MG63 (cell line): ENCODE results near the gene RRN3. TPM values are rescaled to one million over a fixed set of nuclear protein-coding genes. Genes with fewer than 3 reads are reported as not detected.
"Not testable (repeated sequence)": the region's sequence is repeated elsewhere in the genome, so short reads cannot be mapped to it uniquely, and the experiment has no call there.

ENCODE experiments used
- DNase-seq: peaks from one replicate; pipeline ENCODE4 v3.0.0-alpha.2; 2020
- H3K27me3 ChIP-seq: fragments of 250-450 bp; sonication (Bioruptor Pico); 2 replicates; pipeline ENCODE4 v1.5.1; 2020; ENCODE audit warnings: mild to moderate bottlenecking, moderate library complexity
- H3K36me3 ChIP-seq: fragments of 250-450 bp; sonication (Bioruptor Pico); 2 replicates; pipeline ENCODE4 v1.5.1; 2020; ENCODE audit warnings: mild to moderate bottlenecking, moderate library complexity
- H3K4me3 ChIP-seq: fragments of 250-450 bp; sonication (Bioruptor Pico); 2 replicates; pipeline ENCODE4 v1.5.1; 2020; ENCODE audit warnings: mild to moderate bottlenecking, moderate library complexity
- H3K9me3 ChIP-seq: fragments of 250-450 bp; sonication (Bioruptor Pico); 2 replicates; pipeline ENCODE4 v1.5.1; 2020; ENCODE audit warnings: mild to moderate bottlenecking, moderate library complexity
- total RNA-seq: library from RNA; depleted of rRNA; stranded (reverse); fragments of >200 nt; shearing (Covaris generic); gene quantifications from 2 replicates; pipeline ENCODE4 v1.2.3, GENCODE V29; 2014; ENCODE audit warnings: low replicate concordance

RRN3 gene
- total RNA-seq, 1 experiment from 2014 or later: 47.8 TPM

DNA sequence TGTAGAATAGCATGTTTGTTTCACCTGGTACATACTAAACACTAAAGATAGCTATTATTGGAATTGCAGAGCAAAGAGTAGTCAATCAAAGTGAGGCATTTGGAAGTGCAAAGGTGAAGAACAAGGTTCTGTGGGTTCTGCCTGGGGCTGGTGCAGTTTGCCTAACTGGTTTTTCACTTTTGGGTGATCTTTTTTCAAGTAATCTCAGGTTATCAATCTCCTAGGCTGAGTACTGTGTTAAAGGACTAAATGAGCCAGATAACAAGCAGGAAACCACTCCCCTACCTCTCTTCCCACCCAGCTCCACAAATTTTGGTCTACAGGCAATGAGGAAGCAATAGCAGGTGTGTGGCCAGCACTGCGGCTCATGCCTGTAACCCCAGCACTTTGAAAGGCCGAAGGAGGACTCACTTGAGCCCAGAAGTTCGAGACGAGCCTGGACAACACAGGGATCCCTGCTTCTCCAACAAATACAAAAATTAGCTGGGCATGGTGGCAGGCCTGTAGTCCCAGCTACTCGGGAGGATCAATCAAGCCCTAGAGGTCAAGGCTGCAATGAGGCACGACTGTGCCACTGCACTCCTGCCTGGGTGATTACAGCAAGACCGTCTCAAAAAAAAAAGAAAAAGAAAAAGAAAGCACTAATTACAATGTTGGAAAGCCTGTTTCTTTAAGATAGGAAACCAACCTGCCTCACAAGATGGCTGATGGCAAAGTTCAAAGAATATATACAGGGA is 36.2 kb downstream of the RRN3 start:
- Histone ChIP-seq H3K36me3 (peaks cover 40% of the 10 kb centered on the region), H3K9me3 (no peaks in the 10 kb centered on the region), H3K27me3 (no peaks in the 10 kb centered on the region), H3K4me3 (no peak overlapping the region)
- no peak for DNase-seq

DNA sequence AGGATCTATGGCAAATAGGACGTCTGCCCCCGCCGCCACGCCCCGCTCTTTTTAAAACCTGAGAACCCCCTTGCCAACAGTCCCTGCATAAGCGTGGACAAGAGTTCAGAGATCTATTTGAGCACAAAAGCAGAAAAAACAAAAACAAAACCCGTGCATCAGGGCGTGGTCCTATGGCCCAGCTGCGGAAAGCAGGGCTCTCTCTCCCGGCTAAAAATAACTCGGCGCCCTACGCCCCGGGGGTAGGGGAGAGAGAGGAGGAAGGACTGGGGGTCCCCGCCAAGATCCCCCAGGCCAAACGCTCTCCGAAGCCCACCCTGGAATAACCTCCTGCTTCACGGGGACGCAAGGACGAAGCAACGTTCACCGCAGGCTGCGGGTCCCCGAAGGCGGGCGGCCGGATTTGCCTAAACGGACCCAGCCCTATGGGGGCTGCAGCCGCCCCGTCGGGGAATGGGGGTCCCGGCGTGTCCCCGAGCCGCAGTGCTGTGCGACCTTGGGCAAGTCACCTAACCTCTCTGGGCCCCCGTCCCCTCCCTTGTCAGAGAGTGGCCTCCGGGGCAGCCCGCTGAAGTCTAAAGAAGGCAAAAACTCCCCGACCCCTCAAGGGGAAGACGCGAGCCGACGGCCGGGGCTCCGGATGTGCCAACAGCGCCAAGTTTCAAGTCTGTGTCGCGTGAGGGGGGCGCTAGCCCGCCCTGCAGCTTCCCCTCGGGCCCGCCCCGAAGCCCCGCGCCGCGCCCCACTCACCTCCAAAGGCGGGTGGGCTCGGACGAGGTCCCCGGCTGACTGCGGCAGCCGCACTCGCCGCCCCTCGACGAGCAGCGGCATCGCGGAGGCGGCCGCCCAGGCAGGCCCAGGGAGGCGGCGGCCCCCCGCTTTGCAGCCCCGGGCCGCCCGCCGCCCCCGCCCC is 38.7 kb downstream of the RRN3 start:
- Histone ChIP-seq H3K36me3 (peaks cover 20% of the 10 kb centered on the region), H3K27me3 (no peaks in the 10 kb centered on the region), H3K4me3 (peak overlapping the region; percentile 96), H3K9me3 (no peaks in the 10 kb centered on the region)
- DNase-seq: peak; percentile 17

DNA sequence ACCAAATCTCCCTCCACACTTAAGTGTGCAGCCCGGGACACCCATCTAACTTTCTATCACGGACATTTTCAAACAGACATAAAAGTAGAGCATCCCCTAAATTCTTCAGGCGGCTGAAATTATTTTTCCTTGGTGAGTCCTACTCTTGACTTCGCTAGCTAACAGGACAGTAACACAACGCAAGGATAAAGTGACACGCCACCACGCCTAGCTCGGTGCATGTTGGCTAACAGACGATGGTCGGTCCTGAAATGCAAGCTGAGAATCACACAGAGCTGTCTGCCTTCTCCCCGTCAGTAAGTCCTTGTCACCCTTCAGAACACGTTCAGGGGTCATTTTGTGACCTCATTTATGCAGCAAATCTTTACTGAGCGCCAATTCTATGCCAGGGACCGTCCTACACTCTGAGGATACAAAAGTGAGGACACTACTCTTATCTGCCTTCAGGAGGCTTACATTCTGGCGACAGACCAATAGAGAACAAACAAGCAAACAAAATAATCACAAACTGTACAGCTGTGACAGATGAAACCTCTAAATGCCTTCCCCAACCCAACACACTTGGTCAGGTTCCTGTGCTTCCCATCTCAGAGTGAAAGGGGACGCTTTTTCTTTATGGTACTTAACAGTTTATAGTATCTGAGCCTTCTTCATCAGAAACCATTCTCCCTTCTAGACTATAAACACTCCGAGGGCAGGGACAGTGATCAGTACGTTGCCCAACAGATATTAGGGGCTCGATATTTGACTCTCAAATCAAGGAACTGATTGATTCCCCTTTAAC is 39.5 kb downstream of the RRN3 start:
- Histone ChIP-seq H3K9me3 (no peaks in the 10 kb centered on the region), H3K27me3 (no peaks in the 10 kb centered on the region), H3K36me3 (peaks cover 12% of the 10 kb centered on the region), H3K4me3 (peak overlapping the region; percentile 96)
- no peak for DNase-seq

DNA sequence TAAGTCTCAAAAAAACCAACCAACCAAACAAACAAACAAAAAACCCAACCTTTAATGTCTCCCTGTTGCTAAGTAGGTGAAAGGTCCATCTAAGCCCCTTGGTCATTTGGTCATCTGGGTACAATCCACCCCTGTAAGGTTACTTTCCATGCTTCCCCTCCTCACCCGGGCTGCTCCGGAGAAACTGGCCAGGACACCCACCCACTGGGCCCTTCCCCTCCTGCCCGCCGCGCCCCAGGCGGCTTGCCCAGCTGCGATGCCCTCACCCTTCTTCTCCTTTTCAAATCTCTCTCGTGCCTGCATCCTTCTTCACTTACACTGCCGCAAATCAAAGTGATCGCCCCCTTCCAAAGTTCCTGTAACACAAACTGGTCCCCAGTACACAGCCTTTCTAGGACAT is 40.2 kb downstream of the RRN3 start:
- no peaks in the 10 kb centered on the region for H3K9me3 ChIP-seq
- peaks cover 5% of the 10 kb centered on the region for H3K36me3 ChIP-seq
- H3K4me3 ChIP-seq: no peak overlapping the region
- no peaks in the 10 kb centered on the region for H3K27me3 ChIP-seq
- no peak for DNase-seq

DNA sequence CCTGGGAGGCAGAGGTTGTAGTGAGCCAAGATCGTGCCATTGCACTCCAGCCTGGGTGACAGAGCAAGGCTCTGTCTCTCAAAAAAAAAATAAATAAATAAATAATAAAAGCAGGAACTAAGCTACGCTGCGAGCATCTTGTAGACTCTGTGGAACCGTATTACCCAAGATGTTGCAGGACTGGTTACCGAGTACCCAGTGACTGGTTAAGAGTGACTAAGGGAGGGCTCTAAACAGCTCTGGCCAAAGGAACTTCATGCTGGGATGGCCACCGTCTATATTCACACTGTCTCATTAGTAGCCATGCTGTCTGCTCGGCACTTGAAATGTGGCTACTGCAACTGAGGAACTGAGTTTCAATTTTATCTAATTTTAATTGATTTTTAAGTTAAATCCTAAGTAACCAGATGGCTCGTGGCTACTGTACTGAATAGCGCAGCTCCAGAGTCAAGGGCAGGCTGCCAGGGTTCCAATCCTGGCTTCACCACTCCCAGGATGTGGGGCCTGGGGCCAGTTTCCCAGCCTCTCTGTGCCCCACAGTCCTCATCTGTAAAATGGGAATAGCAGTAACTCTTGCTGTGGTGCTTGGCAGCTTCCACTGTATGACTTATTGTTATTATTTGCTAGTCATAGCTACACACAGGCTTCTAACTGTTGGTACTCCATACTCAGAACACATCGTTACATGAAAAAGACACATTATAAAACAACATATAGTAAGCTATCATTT is 41.2 kb downstream of the RRN3 start:
- Histone ChIP-seq H3K27me3 (no peaks in the 10 kb centered on the region), H3K4me3 (no peak overlapping the region)
- DNase-seq: no peak

DNA sequence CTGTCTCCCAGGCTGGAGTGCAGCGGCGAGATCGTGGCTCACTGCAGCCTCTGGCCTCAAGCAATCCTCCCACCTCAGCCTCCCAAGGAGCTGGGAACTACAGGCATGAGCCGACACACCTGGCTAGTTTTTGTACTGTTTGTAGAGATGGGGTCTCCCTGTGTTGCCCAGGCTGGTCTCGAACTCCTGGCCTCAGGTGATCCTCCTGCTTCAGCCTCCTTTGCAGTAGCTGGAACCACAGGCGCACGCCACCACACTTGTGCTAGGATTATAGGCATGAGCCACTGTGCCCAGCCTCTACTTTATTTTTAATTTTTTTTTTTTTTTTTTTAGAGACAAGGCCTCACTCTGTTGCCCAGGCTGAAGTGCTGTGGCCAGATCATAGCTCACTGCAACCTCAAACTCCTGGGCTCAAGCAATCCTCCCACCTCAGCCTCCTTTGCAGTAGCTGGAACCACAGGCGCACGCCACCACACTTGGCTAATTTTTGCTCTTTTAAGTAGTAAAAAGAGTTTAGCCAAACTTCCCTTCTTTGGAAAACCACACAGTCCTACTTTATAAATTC is 42.6 kb downstream of the RRN3 start:
- Histone ChIP-seq H3K27me3 (no peaks in the 10 kb centered on the region), H3K9me3 (no peaks in the 10 kb centered on the region), H3K4me3 (no peak overlapping the region), H3K36me3 (peaks cover 6% of the 10 kb centered on the region)
- DNase-seq: no peak

More for the DNA sequence above, 41.2 kb downstream of the RRN3 start:
- no peaks in the 10 kb centered on the region for H3K9me3 ChIP-seq
- peaks cover 3% of the 10 kb centered on the region; the same call in 1 of the 2 replicates for H3K36me3 ChIP-seq

DNA sequence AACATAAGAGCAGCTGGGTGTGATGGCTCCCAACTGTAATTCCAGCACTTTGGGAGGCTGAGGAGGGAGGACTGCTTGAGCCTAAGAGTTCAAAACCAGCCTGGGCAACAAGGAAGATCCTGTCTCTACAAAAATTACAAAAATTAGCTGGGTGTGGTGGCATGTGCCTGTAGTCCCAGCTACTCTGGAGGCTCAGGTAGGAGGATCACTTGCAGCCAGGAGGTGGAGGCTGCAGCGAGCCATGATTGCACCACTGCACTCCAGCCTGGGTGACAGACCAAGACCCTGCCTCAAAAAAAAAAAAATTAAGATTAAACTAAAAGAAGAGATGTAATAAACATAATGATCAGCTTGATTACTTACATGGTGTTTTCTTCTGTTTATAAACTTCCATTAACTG is 43.6 kb downstream of the RRN3 start:
- H3K9me3 ChIP-seq, H3K4me3 ChIP-seq, H3K27me3 ChIP-seq, DNase-seq: not testable (repeated sequence)
- H3K36me3 ChIP-seq: peaks cover 12% of the 10 kb centered on the region

DNA sequence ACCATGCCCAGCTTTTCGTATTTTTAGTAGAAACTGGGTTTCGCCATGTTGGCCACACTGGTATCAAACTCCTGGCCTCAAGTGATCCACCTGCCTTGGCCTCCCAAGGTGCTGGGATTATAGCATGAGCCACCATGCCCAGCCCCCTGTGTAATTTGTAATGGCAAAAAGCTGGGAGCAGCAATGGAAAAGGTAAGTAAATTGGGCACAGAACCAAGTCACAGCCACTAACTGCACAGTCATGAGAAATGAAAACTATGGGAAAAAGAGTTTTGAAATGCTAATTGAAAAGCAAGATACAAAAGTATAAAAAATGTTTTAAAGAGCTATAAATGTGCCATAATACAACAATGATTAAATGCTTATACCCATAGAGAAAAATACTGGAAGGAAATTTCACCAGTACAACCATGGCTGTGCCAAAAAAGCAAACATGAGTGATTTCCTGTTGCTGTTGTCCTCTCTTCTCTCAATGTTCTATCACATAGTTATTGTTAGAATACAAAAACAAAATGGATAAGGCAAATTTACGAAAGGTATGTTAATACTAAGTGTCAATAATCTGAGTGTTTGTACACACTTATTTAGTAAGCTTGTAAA is 44.4 kb downstream of the RRN3 start:
- Histone ChIP-seq H3K27me3 (no peaks in the 10 kb centered on the region), H3K36me3 (peaks cover 11% of the 10 kb centered on the region), H3K4me3 (no peak overlapping the region), H3K9me3 (no peaks in the 10 kb centered on the region)
- no peak for DNase-seq

DNA sequence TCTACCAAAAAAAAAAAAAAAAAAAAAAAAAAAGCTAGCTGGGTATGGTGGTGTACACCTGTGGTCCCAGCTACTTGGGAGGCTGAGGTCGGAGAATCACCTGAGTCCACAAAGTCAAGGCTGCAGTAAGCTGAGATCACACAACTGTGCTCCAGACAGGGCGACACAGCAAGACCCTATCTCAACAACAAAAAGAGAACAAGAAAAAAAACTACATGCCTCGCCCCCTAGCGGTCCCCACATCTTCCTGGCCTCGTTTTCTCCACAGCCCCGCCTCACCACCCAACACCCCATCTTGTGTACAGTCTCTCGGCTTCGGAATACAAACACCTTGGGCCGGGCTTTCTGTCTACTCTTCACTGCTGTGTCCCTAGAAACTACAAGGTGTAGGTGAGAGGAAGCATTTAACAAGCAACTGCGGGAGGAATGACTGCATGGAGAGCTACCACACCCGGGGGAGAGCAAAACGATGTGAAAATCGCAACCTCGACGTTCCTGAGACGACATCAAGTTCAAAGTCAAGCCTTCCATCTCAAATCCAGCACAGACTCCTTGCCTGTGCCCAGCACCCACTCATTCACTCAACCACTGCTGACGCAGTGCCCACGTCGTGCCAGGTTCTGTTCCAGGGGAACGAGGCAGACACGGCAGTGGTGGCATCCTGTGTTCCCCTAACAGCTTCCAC is 47.2 kb downstream of the RRN3 start:
- DNase-seq: no peak
- no peaks in the 10 kb centered on the region for H3K27me3 ChIP-seq
- no peak overlapping the region for H3K4me3 ChIP-seq
- no peaks in the 10 kb centered on the region for H3K9me3 ChIP-seq
- H3K36me3 ChIP-seq: peaks cover 28% of the 10 kb centered on the region

DNA sequence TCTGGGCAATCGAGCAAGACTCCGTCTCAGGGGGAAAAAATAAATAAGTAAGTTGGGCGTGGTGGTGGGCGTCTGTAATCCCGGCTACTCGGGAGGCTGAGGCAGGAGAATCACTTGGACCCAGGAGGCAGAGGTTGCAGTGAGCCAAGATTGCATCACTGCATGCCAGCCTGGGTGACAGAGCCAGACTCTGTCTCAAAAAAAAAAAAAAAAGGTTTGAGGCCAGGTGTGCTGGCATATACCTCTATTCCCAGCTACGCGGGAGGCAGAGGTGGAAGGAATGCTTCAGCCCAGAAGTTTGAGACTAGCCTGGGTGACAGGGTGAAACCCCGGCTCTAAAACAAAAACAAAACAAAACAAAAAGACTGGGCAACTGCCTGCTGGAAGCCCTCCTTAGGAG is 48.8 kb downstream of the RRN3 start:
- not testable (repeated sequence) for DNase-seq, H3K4me3 ChIP-seq, H3K9me3 ChIP-seq, H3K27me3 ChIP-seq
- peaks cover 42% of the 10 kb centered on the region for H3K36me3 ChIP-seq

DNA sequence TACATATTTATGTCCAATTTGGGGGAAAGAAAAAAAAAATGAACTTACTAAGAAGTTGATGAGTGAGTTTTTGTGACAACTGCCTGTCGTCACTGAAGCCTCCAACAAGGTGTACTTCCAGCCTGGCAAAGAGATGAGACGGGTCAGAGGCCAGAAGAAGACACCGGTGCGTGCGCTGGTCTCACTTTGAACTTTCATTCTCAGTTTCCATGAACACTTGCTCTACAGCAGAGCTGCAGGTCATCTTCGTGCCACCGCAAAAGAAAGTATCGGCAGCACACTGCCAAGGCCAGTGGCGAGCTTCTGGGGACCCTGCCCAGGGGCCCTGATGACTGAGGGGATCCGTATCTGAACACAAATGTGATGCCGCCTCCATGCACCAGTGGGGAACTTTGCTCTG is 49.8 kb downstream of the RRN3 start:
- H3K27me3 ChIP-seq: no peaks in the 10 kb centered on the region
- no peaks in the 10 kb centered on the region for H3K9me3 ChIP-seq
- DNase-seq: no peak
- peaks cover 48% of the 10 kb centered on the region for H3K36me3 ChIP-seq
- H3K4me3 ChIP-seq: no peak overlapping the region

DNA sequence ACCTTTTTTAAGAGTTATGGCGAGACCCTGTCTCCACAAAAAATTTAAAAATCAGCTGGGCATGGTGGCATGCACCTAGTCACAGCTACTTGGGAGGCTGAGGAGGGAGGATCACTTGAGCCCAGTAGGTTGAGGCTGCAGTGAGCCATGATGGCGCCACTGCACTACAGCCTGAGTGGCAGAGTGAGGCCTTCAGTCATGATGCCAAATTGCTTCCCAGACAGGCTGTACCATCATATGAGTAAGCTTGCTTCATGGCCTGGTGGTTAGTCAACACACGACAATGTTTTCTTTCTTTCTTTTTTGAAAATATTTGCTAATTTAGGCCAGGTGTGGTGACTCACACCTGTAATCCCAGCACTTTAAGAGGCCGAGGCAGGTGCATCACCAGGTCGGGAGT is 50.7 kb downstream of the RRN3 start:
- DNase-seq: no peak
- Histone ChIP-seq H3K9me3 (no peaks in the 10 kb centered on the region), H3K4me3 (no peak overlapping the region), H3K27me3 (no peaks in the 10 kb centered on the region), H3K36me3 (peaks cover 56% of the 10 kb centered on the region)

DNA sequence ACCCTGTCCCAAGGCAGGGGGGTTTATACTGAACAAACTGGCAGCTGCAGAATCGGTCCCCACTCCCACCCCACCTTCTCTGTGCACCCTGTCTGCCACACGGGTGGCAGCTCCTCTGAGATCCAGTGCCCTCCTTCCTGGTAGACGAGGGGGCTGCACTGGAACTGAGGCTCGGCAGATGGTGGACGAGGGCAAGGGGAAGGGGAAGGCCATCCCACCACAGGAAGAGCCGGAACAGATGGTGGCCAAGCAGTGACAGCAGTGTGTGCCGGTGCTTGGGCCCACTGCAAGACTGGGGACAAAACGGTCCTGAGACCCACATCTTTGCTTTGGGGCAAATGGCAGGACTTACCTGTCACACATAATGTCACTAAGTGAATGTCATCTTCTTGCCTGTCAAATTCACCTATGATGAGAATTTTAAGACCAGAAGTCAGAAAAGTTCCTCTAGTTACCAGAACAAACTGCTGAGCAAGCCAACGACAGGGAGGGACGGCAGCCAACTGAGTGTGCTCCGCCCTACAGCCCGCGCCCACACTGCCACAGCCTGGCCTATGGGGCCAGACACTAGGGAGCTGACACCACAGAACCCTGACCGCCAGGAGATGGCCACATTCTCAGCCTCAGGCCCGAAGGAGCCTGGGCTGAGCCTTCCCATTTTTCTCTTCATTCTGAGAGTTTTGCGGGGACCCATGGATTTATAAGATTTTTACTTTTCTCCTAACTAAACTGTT is 52.6 kb downstream of the RRN3 start:
- DNase-seq: peak; percentile 70
- no peaks in the 10 kb centered on the region for H3K27me3 ChIP-seq
- H3K36me3 ChIP-seq: peaks cover 72% of the 10 kb centered on the region
- no peaks in the 10 kb centered on the region for H3K9me3 ChIP-seq
- H3K4me3 ChIP-seq: no peak overlapping the region

DNA sequence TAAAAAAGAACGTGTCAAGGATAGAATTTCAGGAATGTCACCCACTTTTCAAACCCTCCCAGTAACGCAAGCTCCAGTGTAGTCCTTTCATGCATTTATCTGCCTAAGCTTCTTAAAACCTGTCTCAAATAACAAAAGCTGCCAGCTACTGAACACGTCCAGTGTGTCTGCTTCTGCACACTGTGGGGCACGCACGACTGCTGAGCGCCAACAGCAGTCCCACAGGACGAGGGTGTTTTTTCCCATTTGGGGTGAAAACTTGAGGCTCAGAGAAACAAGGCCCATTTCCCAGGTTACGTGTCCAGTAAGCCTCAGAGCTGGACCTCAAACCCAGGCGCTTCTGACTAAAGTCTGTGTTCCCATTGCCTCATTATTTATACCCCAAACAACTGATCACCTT is 55.4 kb downstream of the RRN3 start:
- Histone ChIP-seq H3K9me3 (no peaks in the 10 kb centered on the region), H3K36me3 (peaks cover 84% of the 10 kb centered on the region)
- no peak for DNase-seq

DNA sequence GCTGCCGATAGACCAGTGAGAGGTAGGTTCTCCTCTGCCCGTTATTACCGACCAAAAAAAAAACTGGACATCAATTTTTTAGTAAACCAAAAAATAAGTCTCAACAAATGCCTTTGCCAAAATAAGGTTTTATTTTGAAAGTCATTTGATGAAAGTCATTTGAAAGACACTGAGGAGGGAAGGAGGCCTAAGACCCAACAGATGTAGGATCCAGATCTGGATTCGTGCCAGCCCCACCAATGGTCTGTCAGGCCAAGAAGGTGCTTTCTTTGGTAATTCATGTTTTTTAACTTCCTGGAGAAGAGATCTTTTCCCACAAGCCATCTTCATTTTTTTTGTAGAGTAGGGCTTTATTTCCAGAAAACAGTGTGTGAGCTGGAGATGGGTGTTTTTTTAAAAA is 56.3 kb downstream of the RRN3 start:
- H3K9me3 ChIP-seq: no peaks in the 10 kb centered on the region
- peaks cover 84% of the 10 kb centered on the region for H3K36me3 ChIP-seq
- DNase-seq: no peak
- no peak overlapping the region for H3K4me3 ChIP-seq
- no peaks in the 10 kb centered on the region for H3K27me3 ChIP-seq

More for the DNA sequence above, 55.4 kb downstream of the RRN3 start:
- H3K27me3 ChIP-seq: no peaks in the 10 kb centered on the region
- no peak overlapping the region for H3K4me3 ChIP-seq
